Left ventricle myocardium inferior (tissue), 1 donor: ENCODE data around the gene DYNLL1. TPM values are rescaled to one million over a fixed set of nuclear protein-coding genes. Genes with fewer than 3 reads are reported as not detected.
A peak's percentile ranks its signal among the peaks of the same experiment; 100 is the strongest.

Source experiments
- DNase-seq: peaks from one replicate; pipeline ENCODE4 v3.0.0-alpha.2; 2020
- H3K27ac ChIP-seq: fragments of 200-600 bp; replicated peaks from 2 replicates; pipeline ENCODE4 v1.8.0; 2021
- H3K27me3 ChIP-seq: fragments of 200-600 bp; 2 replicates; pipeline ENCODE4 v1.8.0; 2021; ENCODE audit warnings: low read depth
- H3K36me3 ChIP-seq: fragments of 200-600 bp; 2 replicates; pipeline ENCODE4 v1.8.0; 2021
- H3K4me1 ChIP-seq: fragments of 200-600 bp; 2 replicates; pipeline ENCODE4 v1.8.0; 2021
- H3K4me3 ChIP-seq: fragments of 200-600 bp; 2 replicates; pipeline ENCODE4 v1.8.0; 2021; ENCODE audit warnings: mild to moderate bottlenecking, moderate library complexity
- H3K9me3 ChIP-seq: fragments of 200-600 bp; replicated peaks from 2 replicates; pipeline ENCODE4 v1.8.0; 2021
- CTCF ChIP-seq: fragments of 200-600 bp; IDR thresholded peaks from 2 replicates; pipeline ENCODE4 v1.8.0; 2021; ENCODE audit warnings: antibody characterized with exemption, mild to moderate bottlenecking, borderline replicate concordance
- intact Hi-C: fragments of 100-400 bp; cut with micrococcal nuclease; formaldehyde crosslinking; loops from one replicate; pipeline ENCODE4 v1.11.0; 2022
- total RNA-seq: library from RNA; stranded (reverse); fragmentation: NEBNext Ultra II Directional; extraction: Animal tissue kit (Norgen Biotek cat#: 25700); gene quantifications from one replicate; pipeline ENCODE4 v1.2.1, GENCODE V29; 2021
- donor health status: DM: no; HTN: yes; CAD: no; lungs with severe emphysema.

Gene DYNLL1
- total RNA-seq, 1 donor from 2014 or later, result 175 TPM

DNA sequence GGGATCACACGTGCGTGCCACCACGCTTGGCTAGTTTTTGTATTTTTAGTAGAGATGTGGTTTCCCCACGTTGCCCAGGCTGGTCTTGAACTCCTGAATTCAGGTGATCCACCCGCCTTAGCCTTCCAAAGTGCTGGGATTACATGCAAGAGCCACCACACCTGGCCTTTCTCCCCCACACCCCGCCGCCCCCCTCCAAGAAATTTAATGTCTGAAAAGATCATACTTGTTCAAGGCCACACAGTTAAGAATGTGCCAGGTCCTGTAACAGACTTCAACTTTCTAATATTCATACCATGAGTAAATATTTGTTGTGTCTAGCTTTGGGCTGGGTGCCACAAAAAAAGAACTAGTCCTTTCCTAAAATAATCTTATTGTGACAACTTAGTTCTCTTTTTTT is 40.6 kb upstream of the DYNLL1 start:
- intact Hi-C loops, result no loop called here
- no peaks in the 10 kb centered on the region for H3K27me3 ChIP-seq
- H3K27ac ChIP-seq, result no peak overlapping the region
- H3K9me3 ChIP-seq, result no peaks in the 10 kb centered on the region
- TF ChIP-seq CTCF, result no peak
- H3K4me3 ChIP-seq, result no peak overlapping the region
- peaks cover 84% of the 10 kb centered on the region for H3K36me3 ChIP-seq
- H3K4me1 ChIP-seq, result no peaks in the 10 kb centered on the region
- no peak for DNase-seq

GRCh38 chr12:120457133-120457532 is 38.8 kb upstream of the DYNLL1 start:
- no peak overlapping the region for H3K4me3 ChIP-seq
- no peaks in the 10 kb centered on the region for H3K9me3 ChIP-seq
- TF ChIP-seq CTCF, result peak; percentile 20
- peaks cover 86% of the 10 kb centered on the region for H3K36me3 ChIP-seq
- intact Hi-C loops, result no loop called here
- no peaks in the 10 kb centered on the region for H3K4me1 ChIP-seq
- no peaks in the 10 kb centered on the region for H3K27me3 ChIP-seq
- no peak overlapping the region for H3K27ac ChIP-seq
- DNase-seq, result no peak

DNA sequence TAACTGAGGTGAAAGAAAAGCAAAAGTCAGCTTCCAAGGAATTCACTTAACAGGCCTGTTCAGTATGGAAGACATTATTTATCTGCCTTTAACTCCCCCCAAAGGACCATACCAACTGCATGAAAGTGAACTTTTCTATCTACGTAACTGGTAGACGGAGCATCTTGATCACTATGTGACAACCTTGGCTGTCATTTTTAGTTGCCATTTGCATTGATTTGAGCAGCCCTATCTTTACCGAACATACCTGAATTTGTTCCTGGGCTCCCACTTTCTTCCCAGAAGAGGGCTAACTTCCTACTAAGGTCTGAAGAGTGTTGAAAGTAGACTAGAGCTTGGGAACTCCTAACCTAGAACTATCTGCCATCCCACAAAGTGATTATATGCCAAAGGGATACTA is 35.8 kb upstream of the DYNLL1 start:
- H3K4me3 ChIP-seq, result no peak overlapping the region
- intact Hi-C loops, result no loop called here
- peaks cover under 1% of the 10 kb centered on the region for H3K4me1 ChIP-seq
- no peak for DNase-seq
- H3K27ac ChIP-seq, result no peak overlapping the region
- H3K9me3 ChIP-seq, result no peaks in the 10 kb centered on the region
- H3K27me3 ChIP-seq, result no peaks in the 10 kb centered on the region
- H3K36me3 ChIP-seq, result peaks cover 99% of the 10 kb centered on the region
- no peak for TF ChIP-seq CTCF

DNA sequence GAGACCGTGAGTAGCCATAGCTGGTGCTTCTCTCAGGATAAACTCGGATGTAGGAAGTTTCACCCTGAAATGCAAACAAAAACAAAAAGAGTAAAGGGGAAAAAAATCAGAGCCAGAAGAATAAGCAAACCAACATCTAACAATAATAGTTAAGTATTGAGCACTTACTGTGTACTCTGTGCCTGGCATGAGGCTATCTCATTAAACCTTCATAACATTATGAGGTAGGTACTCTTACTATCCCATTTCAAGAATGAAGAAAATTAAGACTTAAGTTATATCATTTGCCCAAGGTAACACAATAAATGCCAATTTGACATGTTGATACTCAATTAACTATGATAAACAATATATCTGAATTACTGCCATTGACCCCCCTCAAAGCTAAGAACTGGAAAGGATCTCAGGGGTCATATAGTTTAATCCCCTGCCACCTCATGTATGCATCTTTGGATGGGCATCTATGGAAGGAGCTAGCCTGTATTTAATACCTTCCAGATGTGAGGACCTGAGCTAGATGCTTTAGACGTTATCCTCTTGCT is 33.7 kb upstream of the DYNLL1 start:
- no peak overlapping the region for H3K27ac ChIP-seq
- peaks cover 92% of the 10 kb centered on the region for H3K36me3 ChIP-seq
- H3K27me3 ChIP-seq, result no peaks in the 10 kb centered on the region
- peaks cover 21% of the 10 kb centered on the region for H3K4me1 ChIP-seq
- no peak overlapping the region for H3K4me3 ChIP-seq
- DNase-seq, result no peak
- H3K9me3 ChIP-seq, result no peaks in the 10 kb centered on the region
- intact Hi-C loops, result no loop called here
- TF ChIP-seq CTCF, result no peak

DNA sequence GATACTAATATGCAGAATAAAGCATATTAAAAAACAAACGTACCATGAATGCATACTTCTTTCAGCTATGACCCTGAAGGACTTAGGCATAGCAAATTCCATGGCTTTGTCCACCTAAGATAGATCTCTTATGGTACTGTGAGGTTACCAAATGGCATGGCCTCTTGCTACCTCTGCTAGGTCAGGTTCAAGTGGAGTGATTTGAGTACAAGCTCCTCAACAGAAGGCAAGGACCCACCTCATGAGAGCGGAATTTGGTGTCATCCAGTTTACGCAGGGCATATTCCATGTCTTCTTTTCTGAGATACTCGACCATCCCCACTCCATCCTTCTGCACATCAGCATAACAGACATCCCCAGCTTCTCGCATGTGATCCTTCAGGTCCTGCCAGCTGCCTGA is 32.2 kb upstream of the DYNLL1 start:
- Histone ChIP-seq H3K9me3 (no peaks in the 10 kb centered on the region), H3K27ac (no peak overlapping the region), H3K27me3 (no peaks in the 10 kb centered on the region), H3K4me1 (peaks cover 36% of the 10 kb centered on the region), H3K4me3 (no peak overlapping the region), H3K36me3 (peaks cover 78% of the 10 kb centered on the region)
- no peak for DNase-seq
- intact Hi-C loops, result no loop called here
- no peak for TF ChIP-seq CTCF
